ENCODE measurements around the gene RITA1. TPM values are rescaled to one million over a fixed set of nuclear protein-coding genes. Genes with fewer than 3 reads are reported as not detected.

The RITA1 gene
- total RNA-seq, 1 experiment from 2014 or later = 20.7 TPM

DNA sequence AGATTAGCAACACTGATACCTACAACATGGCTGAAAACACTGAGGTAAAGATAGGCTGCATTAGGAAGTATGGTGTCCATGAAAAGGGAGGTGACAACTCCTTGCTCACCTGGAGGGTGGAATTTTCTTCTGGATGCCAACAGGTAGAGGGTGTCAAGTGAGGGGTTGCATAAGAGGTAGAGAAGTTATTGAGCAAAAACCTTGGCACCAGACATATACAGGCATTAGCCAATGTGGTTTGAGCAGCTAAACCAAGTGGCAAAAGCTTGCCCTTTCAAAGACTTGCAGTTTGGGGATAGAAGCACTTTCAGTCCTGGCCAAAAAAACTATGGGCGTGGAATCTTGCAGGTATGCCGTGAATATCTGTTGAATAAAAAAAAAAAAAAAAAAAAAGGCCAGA, 3.8 kb downstream of the RITA1 start:
- H3K27me3 ChIP-seq (ENCODE audit: insufficient read depth, low read length) = no peaks in the 10 kb centered on the region
- no peaks in the 10 kb centered on the region for H3K9me2 ChIP-seq (ENCODE audit: insufficient read depth)
- no peak overlapping the region for H2AFZ ChIP-seq (ENCODE audit: low read depth, low read length, poor library complexity, severe bottlenecking)
- no peak for DNase-seq (ENCODE audit: low read depth, low spot score)
- peaks cover 6 to 24% of the 10 kb centered on the region in 2 experiments; a peak in 2 of 4 replicates for H3K36me3 ChIP-seq (ENCODE audit: control insufficient read depth in 1 of 2, insufficient read depth in 2 of 2, low read length in 2 of 2)
- no TSS peak for BruUV-seq (replicated peaks)
- H4K20me1 ChIP-seq (ENCODE audit: insufficient read depth) = no peaks in the 10 kb centered on the region
- RAD21 ChIA-PET (ENCODE audit: low non-redundant PET in 1 of 2, low total read pairs in 2 of 2, uncharacterized antibody in 2 of 2, unreplicated experiment in 2 of 2) = no interaction called here
- intact Hi-C loops (cut with micrococcal nuclease) = no loop called here
- H3K9me3 ChIP-seq (ENCODE audit: control insufficient read depth in 1 of 2, insufficient read depth in 1 of 2, low read depth in 1 of 2, low read length in 2 of 2) = no peaks in the 10 kb centered on the region
- no peak overlapping the region for H3K4me2 ChIP-seq (ENCODE audit: low read length)
- peaks cover 33 to 59% of the 10 kb centered on the region in 2 experiments for H3K4me1 ChIP-seq (ENCODE audit: control insufficient read depth in 1 of 2, insufficient read depth in 2 of 2, low read length in 2 of 2)
- CTCF ChIA-PET = no interaction called here
- TF ChIP-seq, protein P1, sequence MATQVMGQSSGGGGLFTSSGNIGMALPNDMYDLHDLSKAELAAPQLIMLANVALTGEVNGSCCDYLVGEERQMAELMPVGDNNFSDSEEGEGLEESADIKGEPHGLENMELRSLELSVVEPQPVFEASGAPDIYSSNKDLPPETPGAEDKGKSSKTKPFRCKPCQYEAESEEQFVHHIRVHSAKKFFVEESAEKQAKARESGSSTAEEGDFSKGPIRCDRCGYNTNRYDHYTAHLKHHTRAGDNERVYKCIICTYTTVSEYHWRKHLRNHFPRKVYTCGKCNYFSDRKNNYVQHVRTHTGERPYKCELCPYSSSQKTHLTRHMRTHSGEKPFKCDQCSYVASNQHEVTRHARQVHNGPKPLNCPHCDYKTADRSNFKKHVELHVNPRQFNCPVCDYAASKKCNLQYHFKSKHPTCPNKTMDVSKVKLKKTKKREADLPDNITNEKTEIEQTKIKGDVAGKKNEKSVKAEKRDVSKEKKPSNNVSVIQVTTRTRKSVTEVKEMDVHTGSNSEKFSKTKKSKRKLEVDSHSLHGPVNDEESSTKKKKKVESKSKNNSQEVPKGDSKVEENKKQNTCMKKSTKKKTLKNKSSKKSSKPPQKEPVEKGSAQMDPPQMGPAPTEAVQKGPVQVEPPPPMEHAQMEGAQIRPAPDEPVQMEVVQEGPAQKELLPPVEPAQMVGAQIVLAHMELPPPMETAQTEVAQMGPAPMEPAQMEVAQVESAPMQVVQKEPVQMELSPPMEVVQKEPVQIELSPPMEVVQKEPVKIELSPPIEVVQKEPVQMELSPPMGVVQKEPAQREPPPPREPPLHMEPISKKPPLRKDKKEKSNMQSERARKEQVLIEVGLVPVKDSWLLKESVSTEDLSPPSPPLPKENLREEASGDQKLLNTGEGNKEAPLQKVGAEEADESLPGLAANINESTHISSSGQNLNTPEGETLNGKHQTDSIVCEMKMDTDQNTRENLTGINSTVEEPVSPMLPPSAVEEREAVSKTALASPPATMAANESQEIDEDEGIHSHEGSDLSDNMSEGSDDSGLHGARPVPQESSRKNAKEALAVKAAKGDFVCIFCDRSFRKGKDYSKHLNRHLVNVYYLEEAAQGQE (IDR thresholded peaks at IDR 0.05; ENCODE audit: low read depth) = no peak
- TF ChIP-seq JUND (IDR thresholded peaks at IDR 0.05) (no peak), ATF3 (IDR thresholded peaks at IDR 0.05) (no peak), EZH2phosphoT487 (IDR thresholded peaks at IDR 0.05; ENCODE audit: borderline replicate concordance) (no peak), TCF7L2 (IDR thresholded peaks at IDR 0.05; ENCODE audit: borderline replicate concordance, extremely low read depth, insufficient read depth, insufficient read length) (no peak), ZNF274 (IDR thresholded peaks at IDR 0.05; ENCODE audit: low read depth, low read length) (no peak), CBX3 (IDR thresholded peaks at IDR 0.05; ENCODE audit: low read depth) (no peak), EGR1 (IDR thresholded peaks at IDR 0.05; ENCODE audit: low read depth) (no peak), MAX (IDR thresholded peaks at IDR 0.05) (no peak), CEBPB (IDR thresholded peaks at IDR 0.05; ENCODE audit: low read depth) (no peak), POLR2AphosphoS5 (IDR thresholded peaks at IDR 0.05; ENCODE audit: low read depth, low read length) (no peak), SIN3A (IDR thresholded peaks at IDR 0.05; ENCODE audit: low read depth) (no peak), YY1 (IDR thresholded peaks at IDR 0.05; ENCODE audit: extremely low read depth, insufficient replicate concordance, low read depth, low read length) (no peak), SP1 (IDR thresholded peaks at IDR 0.05; ENCODE audit: low read depth) (no peak)
- TF ChIP-seq, protein P2, sequence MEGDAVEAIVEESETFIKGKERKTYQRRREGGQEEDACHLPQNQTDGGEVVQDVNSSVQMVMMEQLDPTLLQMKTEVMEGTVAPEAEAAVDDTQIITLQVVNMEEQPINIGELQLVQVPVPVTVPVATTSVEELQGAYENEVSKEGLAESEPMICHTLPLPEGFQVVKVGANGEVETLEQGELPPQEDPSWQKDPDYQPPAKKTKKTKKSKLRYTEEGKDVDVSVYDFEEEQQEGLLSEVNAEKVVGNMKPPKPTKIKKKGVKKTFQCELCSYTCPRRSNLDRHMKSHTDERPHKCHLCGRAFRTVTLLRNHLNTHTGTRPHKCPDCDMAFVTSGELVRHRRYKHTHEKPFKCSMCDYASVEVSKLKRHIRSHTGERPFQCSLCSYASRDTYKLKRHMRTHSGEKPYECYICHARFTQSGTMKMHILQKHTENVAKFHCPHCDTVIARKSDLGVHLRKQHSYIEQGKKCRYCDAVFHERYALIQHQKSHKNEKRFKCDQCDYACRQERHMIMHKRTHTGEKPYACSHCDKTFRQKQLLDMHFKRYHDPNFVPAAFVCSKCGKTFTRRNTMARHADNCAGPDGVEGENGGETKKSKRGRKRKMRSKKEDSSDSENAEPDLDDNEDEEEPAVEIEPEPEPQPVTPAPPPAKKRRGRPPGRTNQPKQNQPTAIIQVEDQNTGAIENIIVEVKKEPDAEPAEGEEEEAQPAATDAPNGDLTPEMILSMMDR (IDR thresholded peaks at IDR 0.05 in 2 of 3, conservative IDR thresholded peaks at IDR 0.05 in 1 of 3; ENCODE audit: borderline replicate concordance in 1 of 3, insufficient read depth in 1 of 3, low read depth in 2 of 3, low read length in 2 of 3) = no peak
- TF ChIP-seq, protein P3, sequence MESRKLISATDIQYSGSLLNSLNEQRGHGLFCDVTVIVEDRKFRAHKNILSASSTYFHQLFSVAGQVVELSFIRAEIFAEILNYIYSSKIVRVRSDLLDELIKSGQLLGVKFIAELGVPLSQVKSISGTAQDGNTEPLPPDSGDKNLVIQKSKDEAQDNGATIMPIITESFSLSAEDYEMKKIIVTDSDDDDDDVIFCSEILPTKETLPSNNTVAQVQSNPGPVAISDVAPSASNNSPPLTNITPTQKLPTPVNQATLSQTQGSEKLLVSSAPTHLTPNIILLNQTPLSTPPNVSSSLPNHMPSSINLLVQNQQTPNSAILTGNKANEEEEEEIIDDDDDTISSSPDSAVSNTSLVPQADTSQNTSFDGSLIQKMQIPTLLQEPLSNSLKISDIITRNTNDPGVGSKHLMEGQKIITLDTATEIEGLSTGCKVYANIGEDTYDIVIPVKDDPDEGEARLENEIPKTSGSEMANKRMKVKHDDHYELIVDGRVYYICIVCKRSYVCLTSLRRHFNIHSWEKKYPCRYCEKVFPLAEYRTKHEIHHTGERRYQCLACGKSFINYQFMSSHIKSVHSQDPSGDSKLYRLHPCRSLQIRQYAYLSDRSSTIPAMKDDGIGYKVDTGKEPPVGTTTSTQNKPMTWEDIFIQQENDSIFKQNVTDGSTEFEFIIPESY (IDR thresholded peaks at IDR 0.05; ENCODE audit: extremely low read depth, insufficient replicate concordance, low read length) = no peak
- no peak for ATAC-seq
- H3K9ac ChIP-seq (ENCODE audit: low read length) = no peak overlapping the region
- peak overlapping the region; percentile 14; the same call in 1 of the 2 replicates for H3K27ac ChIP-seq (ENCODE audit: low read depth, low read length)
- no peak overlapping the region for H3K4me3 ChIP-seq (replicated peaks in 1 of 2; ENCODE audit: low read depth in 1 of 2, low read length in 2 of 2)
- POLR2A ChIA-PET = interaction anchor here (1.8 kb wide), 1 partner anchor 32 kb away, joined by 5 read pairs; the partner anchor contains the start of gene TPCN1
- peaks cover 36% of the 10 kb centered on the region for H3K79me2 ChIP-seq (ENCODE audit: insufficient read depth, low read length)
